GM21390 (cell line): ENCODE data around the gene PHETA1.

Experiments
- ATAC-seq: cut with Tn5 transposase; IDR thresholded peaks from one replicate; pipeline ENCODE4 v1.9.1; 2021; ENCODE audit not compliant: unreplicated experiment

Gene PHETA1

GRCh38 chr12:111327474-111327873 is 41.4 kb downstream of the PHETA1 start:
- ATAC-seq = no peak

- no peak for ATAC-seq
These were observed 46.3 kb downstream of the PHETA1 start for GRCh38 chr12:111322336-111323250.

GRCh38 chr12:111321317-111321716 is 47.6 kb downstream of the PHETA1 start:
- ATAC-seq = no peak

GRCh38 chr12:111320258-111321050 is 48.4 kb downstream of the PHETA1 start:
- ATAC-seq = no peak

GRCh38 chr12:111319600-111320257 is 49.2 kb downstream of the PHETA1 start:
- no peak for ATAC-seq

- no peak for ATAC-seq
These were observed 50.4 kb downstream of the PHETA1 start for GRCh38 chr12:111318450-111318849.

GRCh38 chr12:111316671-111317070 is 52.2 kb downstream of the PHETA1 start:
- no peak for ATAC-seq

- ATAC-seq = no peak
These were observed 53.8 kb downstream of the PHETA1 start for GRCh38 chr12:111314953-111315539.

- ATAC-seq = no peak
These were observed 55.0 kb downstream of the PHETA1 start for GRCh38 chr12:111313833-111314259.

GRCh38 chr12:111312708-111313107 is 56.2 kb downstream of the PHETA1 start:
- no peak for ATAC-seq

GRCh38 chr12:111312016-111312415 is 56.9 kb downstream of the PHETA1 start:
- ATAC-seq = no peak

- ATAC-seq = no peak
These were observed 57.9 kb downstream of the PHETA1 start for GRCh38 chr12:111311011-111311410.
